Breast epithelium (tissue), 3 donors: ENCODE measurements around the gene IGDCC3.

Source experiments
- CTCF ChIP-seq, 3 donors: fragments of 450-650 bp; IDR thresholded peaks; one replicate each; pipeline ENCODE4 v1.5.1; 2016 to 2017; ENCODE audit warnings: antibody characterized with exemption in 3 of 3, mild to moderate bottlenecking in 3 of 3, moderate library complexity in 3 of 3
- POLR2A ChIP-seq: fragments of 450-650 bp; IDR thresholded peaks from one replicate; pipeline ENCODE4 v1.6.1; 2016; ENCODE audit warnings: antibody characterized with exemption, mild to moderate bottlenecking, moderate library complexity

- no peak for TF ChIP-seq CTCF (IDR thresholded peaks at IDR 0.05)
- no peak for TF ChIP-seq POLR2A
These were observed 4.6 kb downstream of the IGDCC3 start for GRCh38 chr15:65373163-65373651.
